Psoas muscle (tissue), 8 donors: ENCODE results near the gene AACS. TPM values are rescaled to one million over a fixed set of nuclear protein-coding genes. Genes with fewer than 3 reads are reported as not detected.
"Not testable (repeated sequence)": the region's sequence is repeated elsewhere in the genome, so short reads cannot be mapped to it uniquely, and the experiment has no call there.

Experiments used
- ATAC-seq, 4 donors: fragments of 200-7000 bp; cut with Tn5 transposase; one replicate each; pipeline ENCODE4 v1.9.1; 2020; ENCODE audit warnings: moderate library complexity in 3 of 4, mild to moderate bottlenecking in 2 of 4
- DNase-seq, 2 donors: peaks; one replicate each; pipeline ENCODE4 v3.0.0-alpha.2; 2020
- H3K27ac ChIP-seq: fragments of 200-600 bp; one replicate; pipeline ENCODE4 v1.8.0; 2022
- H3K27me3 ChIP-seq, 3 donors: fragments of 200-600 bp in 1 of 3; one replicate each; pipeline versions ENCODE4 v1.6.1 to v1.8.0; 2013 to 2022; ENCODE audit warnings: low read length in 2 of 3, mild to moderate bottlenecking in 2 of 3, moderate library complexity in 1 of 3; ENCODE audit not compliant: insufficient read depth in 3 of 3
- H3K36me3 ChIP-seq, 2 donors: fragments of 200-600 bp in 1 of 2; one replicate each; pipeline versions ENCODE4 v1.6.1 to v1.8.0; 2013 to 2022; ENCODE audit warnings: low read depth in 1 of 2, mild to moderate bottlenecking in 1 of 2, moderate library complexity in 1 of 2; ENCODE audit not compliant: insufficient read depth in 1 of 2
- H3K4me1 ChIP-seq: fragments of 200-600 bp; one replicate; pipeline ENCODE4 v1.8.0; 2022
- H3K4me3 ChIP-seq: fragments of 200-600 bp; one replicate; pipeline ENCODE4 v1.8.0; 2022; ENCODE audit warnings: mild to moderate bottlenecking
- H3K9me3 ChIP-seq: fragments of 200-600 bp; one replicate; pipeline ENCODE4 v1.8.0; 2022
- WGBS, 3 donors: extraction: QIAGEN DNeasy Blood & Tissue Kit; methylation state at CpG; one replicate each; pipeline versions ENCODE4 v1.1.6 to v1.1.7; 2013; 5-methylcytosine and 5-hydroxymethylcytosine counted together
- intact Hi-C, 2 donors: fragments of 100-400 bp; cut with DNase I; formaldehyde crosslinking; loops; one replicate each; pipeline versions ENCODE4 v1.11.0 to v1.14.2; 2022
- polyA plus RNA-seq, 3 donors: library from polyadenylated mRNA; stranded (reverse); fragments of 200-250 nt; gene quantifications; one replicate each; pipeline ENCODE4 v1.2.3, GENCODE V29; 2013
- total RNA-seq, 4 donors: library from RNA; stranded (reverse); fragmentation: NEBNext Ultra II Directional in 2 of 4; extraction: Animal tissue kit (Norgen Biotek cat#: 25700) in 2 of 4; gene quantifications; one replicate each; pipeline versions ENCODE4 v1.2.1 to v1.2.4, GENCODE V29; 2021 to 2023
- TF ChIP-seq, protein P1 (sequence below): fragments of 200-600 bp; IDR thresholded peaks from one replicate; pipeline ENCODE4 v1.8.0; 2022; ENCODE audit warnings: antibody characterized with exemption
- donor health status: healthy with polysubstance abuse.
- donor health status: DM: no; HTN: no; CAD: no; lungs with moderate emphysema.
- donor health status: Bipolar disorder and iron deficiency.
- donor health status: healthy.
- donor health status: DM: yes; HTN: yes; CAD: no.
- donor health status: DM: no; HTN: no; CAD: no.
- donor health status: DM: no; HTN: no; CAD: no.
- donor health status: DM: yes; HTN: yes; CAD: no.

The AACS gene
- total and polyA plus RNA-seq, 7 donors = 3.2 to 9.5 (median 5.7) TPM

DNA sequence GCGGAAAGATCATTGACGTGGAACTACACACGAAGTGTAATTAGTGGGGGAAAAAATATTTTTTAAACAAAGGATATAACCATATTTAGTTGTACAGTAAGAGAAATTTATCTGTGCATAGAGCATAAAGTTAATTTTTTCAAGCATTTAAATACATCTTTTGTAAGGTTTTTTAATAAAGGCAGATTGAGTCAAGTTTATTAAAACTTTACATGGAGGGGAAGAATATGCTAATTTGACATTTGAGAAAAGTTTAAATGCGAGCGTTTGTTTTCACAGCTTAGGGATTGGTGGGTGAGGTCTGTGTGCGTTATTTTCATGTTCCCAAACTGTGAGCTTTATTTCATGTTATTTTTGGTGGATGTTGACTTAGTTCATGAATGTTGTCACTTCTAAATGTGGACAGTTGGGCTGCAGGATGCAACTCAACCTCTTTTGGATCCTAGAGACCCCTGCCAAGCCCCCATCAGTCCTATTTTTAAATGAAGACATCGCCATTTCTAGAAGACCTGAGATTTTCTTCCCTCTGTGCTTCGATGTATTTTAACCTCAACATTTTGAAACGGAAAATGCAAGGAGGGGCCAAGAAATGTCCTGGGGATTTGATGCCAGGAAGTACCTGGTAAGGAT is 39.5 kb upstream of the AACS start:
- DNase-seq (no peak), ATAC-seq (no peak)
- Histone ChIP-seq H3K36me3 (peaks cover 0 to 3% of the 10 kb centered on the region in 2 donors), H3K4me1 (no peaks in the 10 kb centered on the region), H3K27me3 (no peaks in the 10 kb centered on the region), H3K9me3 (no peaks in the 10 kb centered on the region), H3K27ac (no peak overlapping the region), H3K4me3 (no peak overlapping the region)
- intact Hi-C loops = no loop called here
- TF ChIP-seq, protein P1, sequence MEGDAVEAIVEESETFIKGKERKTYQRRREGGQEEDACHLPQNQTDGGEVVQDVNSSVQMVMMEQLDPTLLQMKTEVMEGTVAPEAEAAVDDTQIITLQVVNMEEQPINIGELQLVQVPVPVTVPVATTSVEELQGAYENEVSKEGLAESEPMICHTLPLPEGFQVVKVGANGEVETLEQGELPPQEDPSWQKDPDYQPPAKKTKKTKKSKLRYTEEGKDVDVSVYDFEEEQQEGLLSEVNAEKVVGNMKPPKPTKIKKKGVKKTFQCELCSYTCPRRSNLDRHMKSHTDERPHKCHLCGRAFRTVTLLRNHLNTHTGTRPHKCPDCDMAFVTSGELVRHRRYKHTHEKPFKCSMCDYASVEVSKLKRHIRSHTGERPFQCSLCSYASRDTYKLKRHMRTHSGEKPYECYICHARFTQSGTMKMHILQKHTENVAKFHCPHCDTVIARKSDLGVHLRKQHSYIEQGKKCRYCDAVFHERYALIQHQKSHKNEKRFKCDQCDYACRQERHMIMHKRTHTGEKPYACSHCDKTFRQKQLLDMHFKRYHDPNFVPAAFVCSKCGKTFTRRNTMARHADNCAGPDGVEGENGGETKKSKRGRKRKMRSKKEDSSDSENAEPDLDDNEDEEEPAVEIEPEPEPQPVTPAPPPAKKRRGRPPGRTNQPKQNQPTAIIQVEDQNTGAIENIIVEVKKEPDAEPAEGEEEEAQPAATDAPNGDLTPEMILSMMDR = no peak
- 82 to 83% (median 83%) methylated on average over 9 of the region's 9 CpGs for WGBS, 3 donors

DNA sequence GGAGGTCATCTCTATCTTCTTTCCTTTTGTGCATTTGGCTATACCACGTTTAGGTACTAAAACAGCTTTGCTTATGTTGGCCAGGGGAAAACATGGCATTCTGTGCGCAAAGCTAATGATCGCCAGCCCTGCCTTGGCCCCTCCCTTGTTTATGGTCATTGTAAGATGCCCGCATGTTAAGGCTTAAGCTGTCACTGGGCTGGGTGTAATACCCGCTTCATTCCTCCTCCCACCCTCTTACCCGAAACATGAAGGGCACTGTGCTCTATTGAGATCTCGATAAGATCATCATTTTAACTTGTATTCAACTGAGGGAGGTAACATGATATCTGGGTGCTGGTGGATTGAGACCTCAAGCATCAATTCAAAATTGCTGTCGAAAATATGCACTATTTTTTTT is 37.1 kb upstream of the AACS start:
- H3K27me3 ChIP-seq = no peaks in the 10 kb centered on the region
- no peak overlapping the region for H3K4me3 ChIP-seq
- TF ChIP-seq, protein P1 = no peak
- no peak for ATAC-seq
- H3K9me3 ChIP-seq = no peaks in the 10 kb centered on the region
- peaks cover 0 to 3% of the 10 kb centered on the region in 2 donors for H3K36me3 ChIP-seq
- WGBS, 3 donors = 92 to 96% (median 94%) methylated on average over 8 of the region's 8 CpGs
- no peak overlapping the region for H3K27ac ChIP-seq
- intact Hi-C loops = no loop called here
- DNase-seq = no peak
- H3K4me1 ChIP-seq = no peaks in the 10 kb centered on the region

DNA sequence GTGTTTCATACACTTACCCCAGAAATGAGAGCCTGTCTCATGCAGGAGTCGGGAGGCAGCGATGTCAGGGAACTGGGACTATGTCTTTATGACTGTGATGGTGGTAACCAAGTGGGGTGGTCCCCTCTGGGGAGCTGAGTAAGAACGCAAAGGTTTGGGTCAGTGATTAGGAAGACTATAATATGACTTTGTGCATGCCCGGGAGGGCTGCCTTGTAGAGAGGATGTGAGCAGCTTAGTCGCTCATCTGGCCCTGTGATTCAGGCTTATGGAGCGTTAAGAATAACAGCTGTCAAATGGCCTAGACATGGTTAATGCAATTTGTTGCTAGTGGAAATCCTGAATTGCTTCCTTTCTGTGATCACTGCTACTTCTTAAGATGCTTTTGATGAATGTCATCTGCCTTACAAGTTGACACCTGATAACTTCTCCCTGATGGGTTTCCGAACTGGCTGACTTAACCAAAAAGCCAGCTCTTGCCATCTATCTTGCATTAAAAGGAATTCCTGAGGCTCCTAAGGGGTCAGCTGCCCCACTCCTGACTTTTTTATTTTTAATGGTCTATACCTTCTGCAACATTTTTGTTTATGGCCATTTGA is 35.4 kb upstream of the AACS start:
- TF ChIP-seq, protein P1 = no peak
- DNase-seq (no peak), ATAC-seq (no peak)
- Histone ChIP-seq H3K36me3 (peaks cover 0 to 3% of the 10 kb centered on the region in 2 donors), H3K9me3 (no peaks in the 10 kb centered on the region), H3K4me3 (no peak overlapping the region), H3K4me1 (no peaks in the 10 kb centered on the region), H3K27me3 (no peaks in the 10 kb centered on the region), H3K27ac (no peak overlapping the region)
- intact Hi-C loops = no loop called here
- WGBS, 3 donors = 72 to 80% (median 73%) methylated on average over 7 of the region's 7 CpGs

DNA sequence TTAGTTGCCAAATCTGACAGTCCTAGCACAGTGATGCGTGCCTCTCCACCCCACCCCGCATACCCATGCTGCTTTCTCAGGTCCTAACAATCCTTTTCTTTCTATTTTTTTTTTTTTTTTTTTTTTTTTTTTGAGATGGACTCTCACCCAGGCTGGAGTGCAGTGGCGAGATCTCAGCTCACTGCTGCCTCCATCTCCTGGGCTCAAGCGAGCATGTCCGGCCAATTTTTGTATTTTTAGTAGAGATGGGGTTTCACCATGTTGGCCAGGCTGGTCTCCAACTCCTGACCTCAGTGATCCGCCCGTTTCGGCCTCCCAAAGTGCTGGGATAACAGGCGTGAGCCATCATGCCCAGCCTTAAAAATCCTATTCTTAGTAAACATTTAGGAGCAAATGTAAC is 33.8 kb upstream of the AACS start:
- H3K4me1 ChIP-seq, intact Hi-C loops, H3K4me3 ChIP-seq, DNase-seq, H3K9me3 ChIP-seq, H3K27me3 ChIP-seq, ATAC-seq, H3K27ac ChIP-seq, H3K36me3 ChIP-seq: not testable (repeated sequence)
- 38 to 45% (median 40%) methylated on average over 9 of the region's 9 CpGs for WGBS, 3 donors

DNA sequence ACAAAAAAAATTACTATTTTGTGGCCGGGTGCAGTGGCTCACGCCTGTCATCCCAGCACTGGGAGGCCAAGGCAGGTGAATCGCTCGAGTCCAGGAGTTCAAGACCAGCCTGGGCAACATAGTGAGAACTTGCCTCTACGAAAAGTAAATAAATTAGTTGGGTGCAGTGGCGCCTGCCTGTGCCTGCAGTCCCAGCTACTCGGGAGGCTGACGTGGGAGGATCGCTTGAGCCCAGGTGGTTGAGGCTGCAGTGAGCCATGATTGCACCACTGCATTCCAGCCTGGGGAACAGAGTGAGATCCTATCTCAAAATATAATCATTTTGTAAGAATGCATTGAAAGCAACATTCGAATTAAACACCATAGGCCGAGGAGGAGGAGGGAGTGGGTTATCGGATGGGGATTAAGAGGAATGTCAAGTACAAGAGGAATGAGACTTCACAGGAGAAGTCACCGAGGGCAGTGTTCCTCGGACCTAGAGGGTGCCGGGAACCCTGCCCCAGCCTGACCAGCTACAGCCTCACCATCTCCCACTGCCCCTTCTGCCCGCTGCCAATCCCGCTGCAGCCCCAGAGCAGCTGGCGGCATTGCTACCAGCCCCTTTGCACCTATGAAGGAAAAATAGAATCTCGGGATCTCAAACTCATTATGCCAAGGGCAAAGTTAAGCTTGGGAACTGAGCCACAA is 32.6 kb upstream of the AACS start:
- TF ChIP-seq, protein P1 = no peak
- Histone ChIP-seq H3K9me3 (no peaks in the 10 kb centered on the region), H3K36me3 (no peaks in the 10 kb centered on the region), H3K27ac (no peak overlapping the region), H3K27me3 (no peaks in the 10 kb centered on the region), H3K4me3 (no peak overlapping the region), H3K4me1 (no peaks in the 10 kb centered on the region)
- intact Hi-C loops = no loop called here
- DNase-seq (no peak), ATAC-seq (no peak)
- WGBS, 3 donors = 88 to 91% (median 90%) methylated on average over 19 of the region's 19 CpGs
